Measurements from ENCODE around the gene HOXB5.

The HOXB5 gene

DNA sequence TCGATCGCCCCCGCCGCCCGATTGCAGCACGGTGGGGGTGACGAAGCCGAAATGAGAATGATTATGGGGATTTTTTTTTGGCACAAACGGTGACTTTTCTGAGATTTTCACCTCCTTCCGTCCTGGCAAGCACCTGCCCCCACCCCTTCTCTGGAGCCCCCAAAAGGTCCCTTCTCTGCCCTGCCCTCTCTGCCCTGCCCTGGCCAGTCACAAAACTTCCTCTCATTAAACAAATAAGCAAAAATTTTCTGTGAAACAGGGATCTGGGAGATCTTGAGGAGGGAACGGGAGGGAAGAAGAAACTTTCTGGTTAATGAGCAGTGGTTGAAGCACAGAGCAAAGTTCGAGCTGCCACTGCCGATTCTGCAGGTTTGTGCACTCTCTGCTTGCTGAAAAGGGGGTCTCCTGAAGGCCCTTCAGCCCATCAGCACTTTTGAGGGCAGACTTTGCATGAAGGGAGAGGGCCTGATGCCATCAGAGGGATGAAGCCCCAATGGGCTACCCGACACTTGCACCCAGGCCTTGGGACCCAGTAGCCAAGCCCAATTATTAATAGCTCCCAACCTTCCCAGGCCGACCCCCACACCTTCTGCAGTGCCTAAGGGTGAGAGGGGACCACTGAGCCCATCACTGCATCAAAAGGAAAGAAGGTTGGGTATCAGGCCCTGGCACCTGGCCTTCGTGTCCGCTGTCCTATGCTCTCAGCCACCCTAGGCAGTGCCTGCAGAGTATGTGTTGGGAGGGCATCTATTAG, 22.6 kb upstream of the HOXB5 start:
- no peak for DNase-seq

DNA sequence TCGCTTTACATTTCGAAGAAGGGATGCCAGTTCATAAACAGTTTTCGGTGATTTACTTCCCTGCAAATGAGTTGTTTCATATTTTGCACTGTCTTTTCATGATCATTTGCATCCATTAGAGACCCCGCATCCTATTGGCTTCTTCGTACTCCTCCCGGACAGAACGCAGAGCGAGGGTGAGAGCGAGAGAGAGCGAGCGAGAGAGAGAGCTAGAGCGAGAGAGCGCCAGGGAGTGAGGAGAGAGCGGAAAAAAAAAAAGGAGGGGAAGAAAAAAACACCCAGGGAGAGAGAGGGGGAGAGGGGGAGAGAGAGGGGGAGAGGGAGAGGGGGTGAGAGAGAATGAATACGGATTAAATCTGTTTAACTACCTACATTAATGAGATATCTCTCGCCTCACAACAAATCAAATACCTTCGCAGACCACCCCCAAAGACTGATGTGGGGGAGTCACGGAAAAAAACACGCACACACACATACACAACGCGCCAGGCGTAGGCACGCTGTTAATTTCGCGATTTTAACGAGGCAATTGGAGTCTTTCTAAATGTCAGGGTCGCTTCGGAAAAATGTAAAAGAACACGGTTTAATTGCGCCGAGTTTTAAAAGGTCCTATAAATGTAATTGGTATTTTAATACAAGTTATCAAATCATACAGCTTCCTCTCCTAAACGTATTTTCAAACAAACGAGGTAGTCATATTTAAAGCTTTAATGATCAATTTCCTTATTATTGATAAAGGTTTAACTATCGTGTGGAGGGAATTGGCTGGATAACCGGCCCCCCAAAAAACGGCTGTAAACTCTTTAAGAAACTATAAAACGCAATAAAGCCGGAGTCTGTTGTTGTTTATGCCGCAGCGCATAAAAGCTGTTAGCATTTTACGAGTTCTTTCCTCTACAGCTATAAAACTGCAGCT, 21.7 kb upstream of the HOXB5 start, which contains the start of gene HOXB8:
Gene HOXB8 (minus strand): TSS at position 246 of the 916 bp plus-strand sequence. CDS start 588 bp downstream, outside the sequence.
- no peak for DNase-seq

DNA sequence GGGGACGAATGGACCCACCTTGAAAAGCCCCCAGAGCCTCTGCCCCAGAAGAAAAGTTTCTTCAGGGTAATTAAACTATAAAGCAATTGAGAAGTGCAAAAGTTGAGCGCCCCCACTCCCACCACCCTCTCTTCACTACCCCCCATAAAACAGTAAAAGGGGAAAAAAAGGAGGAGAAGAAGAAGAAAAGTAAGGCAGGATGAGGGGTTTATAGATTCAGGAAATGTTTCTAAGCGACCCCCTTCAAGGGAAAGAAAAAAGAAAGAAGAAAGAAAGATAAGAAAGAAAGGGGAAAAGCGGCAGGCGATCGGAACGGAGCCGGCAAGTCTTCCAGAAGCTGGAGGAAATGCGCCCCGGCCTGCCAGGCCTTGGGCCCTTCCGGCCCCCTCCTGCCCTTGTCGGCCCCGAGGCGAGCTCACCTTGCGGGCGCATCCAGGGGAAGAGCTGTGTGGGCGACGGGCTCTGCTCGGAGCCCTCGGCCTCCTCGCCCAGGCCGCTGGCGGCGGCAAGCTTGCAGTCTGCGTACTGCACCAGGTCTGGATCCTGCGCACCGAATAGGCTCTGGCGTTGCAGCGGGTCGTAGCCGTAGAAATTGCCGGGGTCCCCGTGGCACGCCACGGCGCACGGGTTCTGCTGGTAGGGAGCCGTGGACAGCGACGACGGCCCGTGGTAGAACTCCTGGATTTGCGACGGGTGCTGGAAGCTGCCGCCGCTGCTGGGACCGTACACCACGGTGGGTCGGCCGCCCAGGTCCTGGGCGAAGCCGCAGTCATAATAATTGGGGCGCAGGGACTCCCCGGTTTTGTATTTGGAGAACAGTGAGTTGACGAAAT, 20.5 kb upstream of the HOXB5 start:
- DNase-seq = peak; percentile 73

DNA sequence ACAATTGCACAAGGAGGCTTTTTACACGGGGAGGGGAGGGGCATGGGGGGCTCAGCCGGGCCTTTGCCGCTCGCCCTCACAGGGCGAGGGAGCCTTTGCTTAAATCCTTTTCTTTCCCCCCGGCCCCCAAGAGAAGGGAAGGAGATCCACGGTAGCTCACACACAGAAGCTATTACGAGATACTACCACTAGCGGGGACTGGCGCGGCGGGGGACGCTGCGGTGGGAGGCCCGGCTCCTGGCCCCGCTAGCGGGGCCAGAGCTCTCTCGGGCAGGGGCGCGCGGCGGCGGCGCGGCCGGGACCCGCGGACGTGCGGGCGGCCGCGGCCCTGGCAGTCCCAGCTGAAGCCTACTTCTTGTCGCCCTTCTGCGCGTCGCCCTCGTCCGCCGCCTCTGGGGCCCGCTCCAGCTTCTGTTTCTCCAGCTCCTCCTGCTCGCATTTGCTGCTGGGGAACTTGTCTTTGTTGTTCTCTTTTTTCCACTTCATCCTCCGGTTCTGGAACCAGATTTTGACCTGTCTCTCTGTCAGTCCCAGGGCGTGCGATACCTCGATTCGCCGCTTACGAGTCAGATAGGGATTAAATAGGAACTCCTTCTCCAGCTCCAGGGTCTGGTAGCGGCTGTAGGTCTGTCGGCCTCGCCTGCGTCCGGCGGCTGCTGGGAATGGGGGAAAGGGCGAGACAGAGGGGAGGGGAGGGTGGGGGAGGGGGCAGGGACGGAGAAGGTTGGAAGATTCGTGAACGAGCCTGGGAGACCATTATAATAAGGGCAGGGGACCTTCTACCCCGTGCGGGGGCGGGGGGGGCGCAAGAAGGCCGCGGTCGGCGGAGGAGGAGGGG, 19.5 kb upstream of the HOXB5 start:
- DNase-seq = peak; percentile 82

DNA sequence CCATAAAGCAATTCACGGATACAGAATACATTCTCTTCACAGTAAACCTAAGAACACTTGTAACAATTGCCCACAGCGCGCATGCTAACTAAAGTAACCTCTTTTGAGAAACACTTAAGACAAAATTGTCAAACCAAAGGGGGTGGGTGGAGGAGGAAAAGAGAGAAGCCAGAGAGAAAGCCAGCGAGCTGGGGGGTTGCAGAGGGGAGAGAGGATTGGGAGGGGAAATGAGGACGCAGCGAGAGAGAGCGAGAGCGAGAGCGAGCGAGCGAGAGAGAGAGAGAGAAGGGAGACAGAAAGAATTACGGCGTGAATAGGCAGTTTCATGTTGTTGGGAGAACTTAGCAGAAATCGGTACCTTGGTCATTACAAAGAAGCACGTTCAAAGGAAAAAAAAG, 18.9 kb upstream of the HOXB5 start:
- DNase-seq = no peak

DNA sequence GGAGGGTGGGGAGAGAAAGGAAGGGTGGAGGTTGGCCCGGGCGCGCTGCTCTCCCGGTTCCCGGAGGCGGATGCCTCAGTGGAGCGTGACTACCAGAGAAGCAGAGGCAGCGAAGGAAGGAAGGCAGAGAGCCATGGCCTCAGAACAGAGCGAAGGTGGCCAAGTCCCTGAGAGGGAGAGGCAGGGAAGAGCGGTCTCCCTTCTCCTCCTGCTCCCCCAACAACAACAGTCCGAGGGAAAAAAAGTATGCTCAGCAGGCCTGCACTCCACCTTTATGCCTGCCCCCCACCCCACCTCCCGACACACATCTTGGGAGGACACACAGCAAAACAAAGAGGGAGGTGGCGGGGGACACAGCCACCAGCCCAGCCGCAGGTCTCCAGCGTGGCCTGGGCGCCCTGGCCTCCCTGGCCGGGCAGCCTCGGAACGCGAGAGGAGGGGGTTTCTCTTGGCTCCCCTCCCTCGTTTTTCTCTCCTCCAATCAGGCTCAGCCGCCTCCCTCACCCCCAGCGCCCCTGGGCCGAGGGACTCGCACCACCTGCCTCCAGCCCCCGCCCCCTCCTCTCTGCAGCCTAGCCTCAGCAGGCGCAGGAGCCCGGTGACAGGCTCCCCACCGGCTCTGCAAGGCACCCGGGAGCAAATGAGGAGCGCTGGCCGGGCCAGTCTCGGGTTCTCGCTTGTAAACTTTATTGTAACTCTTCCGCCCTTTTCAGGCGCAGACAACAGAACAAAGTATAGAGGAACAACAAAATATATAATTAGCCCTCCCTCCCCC, 18.3 kb upstream of the HOXB5 start:
- no peak for DNase-seq

DNA sequence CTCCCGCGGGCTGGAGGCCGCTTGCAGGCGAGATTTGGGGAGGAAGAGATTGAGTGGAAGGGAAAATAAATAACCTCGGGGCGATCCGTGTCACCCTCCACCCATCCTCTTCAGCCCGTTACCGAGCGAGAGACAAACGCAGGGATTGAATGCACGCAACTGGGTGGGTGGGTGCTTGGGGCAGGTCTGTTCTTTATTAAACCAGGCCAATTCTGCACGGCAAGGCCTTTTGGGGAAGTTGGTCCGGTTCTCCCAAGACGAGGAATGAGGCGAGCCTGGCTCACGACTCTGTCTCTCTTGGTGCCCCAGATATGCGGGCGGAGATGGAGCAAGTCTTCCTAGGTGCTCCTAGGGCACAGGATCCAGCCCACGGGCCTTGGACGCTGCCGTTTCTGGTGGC, 17.6 kb upstream of the HOXB5 start:
- no peak for DNase-seq

DNA sequence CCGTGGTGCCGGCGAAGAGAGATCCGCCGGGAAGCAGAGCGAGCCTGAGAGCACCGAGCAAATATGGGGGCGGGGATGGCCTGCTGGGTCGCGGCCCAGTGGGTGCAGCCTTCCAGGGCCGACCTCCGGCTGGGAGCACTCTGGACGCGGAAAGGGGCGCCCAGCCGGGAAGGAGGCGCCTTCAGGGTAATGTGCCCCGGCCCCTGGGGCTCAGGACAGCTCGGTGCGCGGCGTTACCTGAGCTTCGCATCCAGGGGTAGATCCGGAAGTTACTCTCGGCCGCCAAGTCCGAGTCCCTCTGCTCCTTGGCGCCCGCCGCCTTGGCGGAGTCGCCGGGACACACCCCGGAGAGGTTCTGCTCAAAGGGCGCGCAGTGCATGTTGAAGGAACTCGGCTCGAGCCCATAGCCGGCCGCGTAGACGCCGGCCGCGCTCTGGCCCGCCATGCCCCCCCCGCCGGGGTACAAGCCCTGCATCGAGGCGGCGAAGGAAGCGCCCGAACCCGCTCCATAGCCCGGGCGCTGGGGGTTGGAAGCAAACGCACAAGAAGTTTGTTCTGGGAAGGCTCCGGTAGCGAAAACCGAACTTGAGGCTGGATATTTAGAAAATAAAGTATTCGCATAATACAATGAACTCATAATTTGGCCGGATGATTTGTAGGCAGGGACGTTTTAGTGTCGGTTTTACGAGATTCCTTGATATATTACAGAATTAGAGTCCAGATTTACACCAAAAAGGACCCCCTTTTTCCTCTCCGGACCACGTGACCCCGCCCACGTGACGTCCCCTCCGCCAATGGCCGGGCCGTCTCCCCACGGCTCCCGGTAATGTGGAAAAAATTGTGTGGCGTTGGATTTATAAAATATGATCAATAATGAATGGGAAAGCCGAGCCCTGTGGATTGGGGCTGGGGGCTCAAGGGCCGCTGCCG, 17.0 kb upstream of the HOXB5 start, which contains the start of gene HOXB7:
Gene HOXB7 (minus strand): TSS at position 736 of the 930 bp plus-strand sequence. CDS start 99 bp downstream, at position 637.
- peak; percentile 88 for DNase-seq

DNA sequence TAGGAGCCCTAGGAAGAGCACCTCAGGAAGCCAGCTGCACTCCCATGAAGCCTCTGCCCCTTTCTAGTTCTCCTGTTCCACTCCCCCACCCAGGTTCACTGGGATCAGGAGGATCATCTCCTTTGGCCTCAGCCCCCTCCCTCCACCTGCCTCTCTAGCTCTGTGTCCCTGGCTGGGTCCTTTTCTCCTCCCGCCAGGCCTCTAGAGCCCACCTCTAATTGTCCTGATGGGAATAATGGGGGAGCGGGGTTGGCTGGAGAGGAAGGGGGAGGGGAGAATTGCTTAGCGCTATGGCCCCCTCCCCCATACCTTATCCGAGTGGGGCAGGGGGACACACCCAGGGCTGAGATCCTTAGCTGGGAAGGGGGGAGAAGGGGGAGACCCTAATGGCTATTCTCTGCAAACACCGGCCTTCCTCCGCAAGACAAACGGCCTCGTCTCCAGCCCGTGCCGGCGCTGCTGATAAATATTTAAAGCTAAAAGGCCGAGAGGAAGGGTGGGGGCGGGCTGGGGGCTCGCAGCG, 16.2 kb upstream of the HOXB5 start:
- DNase-seq = no peak

DNA sequence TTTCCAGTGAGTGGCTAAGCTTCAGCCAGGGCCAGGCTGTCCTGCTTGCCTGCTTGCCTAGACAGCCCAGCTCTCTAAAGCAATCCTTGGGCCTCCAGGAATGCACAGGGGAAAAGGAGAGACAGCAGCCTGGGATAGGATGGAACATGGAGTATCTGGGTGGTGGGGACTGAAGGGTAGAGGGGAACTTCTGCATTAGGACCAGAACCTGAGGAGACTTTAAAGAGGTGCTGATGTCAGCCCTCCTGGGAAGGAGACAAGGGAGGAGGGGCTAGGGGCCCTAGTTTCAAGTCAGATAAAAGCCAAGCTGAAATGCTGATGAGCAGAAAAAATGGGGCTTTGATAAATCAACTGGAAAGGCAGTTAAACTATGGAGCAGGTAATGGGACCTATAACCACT, 15.5 kb upstream of the HOXB5 start:
- DNase-seq = no peak

DNA sequence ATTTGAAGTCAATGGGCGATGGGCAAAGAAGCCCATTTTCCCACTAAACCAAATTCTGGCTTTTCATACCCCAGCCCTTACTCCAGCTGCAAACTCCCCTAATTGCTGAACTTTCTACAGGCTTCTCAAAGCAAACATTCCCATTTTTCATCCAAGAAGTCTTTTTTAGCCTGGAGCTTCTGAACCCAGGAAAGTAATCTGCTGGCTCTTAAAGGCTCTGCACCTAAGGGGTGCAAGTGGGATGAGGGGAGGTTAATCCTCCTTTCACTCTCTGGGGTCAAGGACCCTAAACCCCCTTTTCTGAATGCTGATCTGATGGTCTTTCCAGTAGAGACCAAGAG, 14.9 kb upstream of the HOXB5 start:
- no peak for DNase-seq

DNA sequence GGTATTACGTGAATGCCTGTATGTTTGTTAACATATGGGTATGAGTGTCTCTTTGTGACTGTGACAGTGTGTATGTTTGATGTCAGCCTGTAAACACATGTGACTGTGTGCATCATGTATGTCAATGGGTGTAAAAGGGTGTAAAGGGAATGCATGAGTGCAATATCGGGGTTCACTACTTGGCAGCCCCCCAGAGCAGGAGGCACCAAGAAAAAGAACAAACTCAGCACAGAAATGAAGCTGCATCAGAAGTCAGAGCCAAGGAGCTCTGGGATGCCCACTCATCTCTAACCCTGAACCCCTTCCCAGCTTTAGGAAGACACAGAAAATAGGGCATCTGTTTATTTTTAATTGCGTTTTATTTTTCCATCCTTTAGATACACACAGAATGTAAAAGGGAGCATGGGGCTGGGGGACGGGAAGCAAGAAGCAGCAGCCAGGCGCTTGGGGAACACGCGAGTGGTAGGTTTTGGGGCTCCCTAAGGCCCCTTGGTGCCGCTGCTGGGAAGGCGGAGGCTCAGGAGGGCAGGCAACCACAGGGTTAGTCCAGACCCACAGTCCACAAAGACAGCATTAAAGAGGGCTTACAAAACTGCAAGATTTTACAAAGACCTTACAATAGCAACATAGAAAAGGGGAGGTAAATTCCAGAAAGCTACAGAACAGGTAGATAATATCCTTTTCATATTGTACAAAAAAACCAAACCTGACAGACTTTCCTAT, 13.5 kb upstream of the HOXB5 start:
- DNase-seq = no peak

DNA sequence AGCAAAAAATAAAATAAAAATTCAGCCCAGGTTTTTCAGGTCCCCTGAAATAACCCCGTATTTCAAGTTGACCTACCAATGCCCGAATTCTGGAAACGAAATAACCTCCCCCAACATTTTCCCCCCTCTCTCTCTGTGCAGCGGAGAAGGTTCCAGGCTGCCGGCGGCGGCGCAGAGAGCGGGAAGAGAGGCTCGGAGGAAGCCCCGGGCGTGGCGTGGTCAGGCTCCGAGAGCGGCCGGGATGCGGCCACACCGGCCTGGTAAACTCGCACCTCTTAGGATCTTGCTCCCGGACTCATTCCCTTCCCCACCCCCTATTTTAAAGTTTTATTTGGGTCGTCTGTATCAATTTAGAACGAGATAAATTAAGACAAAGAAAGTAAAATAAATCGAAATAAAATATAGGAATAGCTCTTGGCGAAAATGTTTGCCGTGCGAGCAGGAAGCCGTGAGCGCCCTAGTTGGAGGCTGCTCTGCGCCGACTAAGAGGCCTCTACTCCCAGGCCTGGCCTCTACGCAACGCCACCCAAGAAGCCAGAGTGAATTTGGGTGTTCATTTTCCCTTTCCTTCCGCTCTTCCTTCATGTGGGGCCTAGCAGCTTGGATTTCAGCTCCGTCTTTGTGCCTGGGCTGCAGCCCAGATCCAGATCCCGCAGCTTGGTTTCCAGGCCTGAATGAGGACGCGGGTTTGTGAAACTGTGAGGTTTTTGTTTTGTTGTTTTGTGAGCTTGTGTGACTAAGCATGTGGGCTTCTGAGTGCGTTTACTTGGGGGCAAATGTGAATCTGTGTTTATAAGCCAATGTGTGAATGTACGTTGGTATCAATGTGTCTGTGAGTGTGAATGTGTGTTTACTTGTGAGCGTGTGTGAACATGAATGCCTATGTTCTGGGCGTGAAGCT, 12.7 kb upstream of the HOXB5 start:
- no peak for DNase-seq

DNA sequence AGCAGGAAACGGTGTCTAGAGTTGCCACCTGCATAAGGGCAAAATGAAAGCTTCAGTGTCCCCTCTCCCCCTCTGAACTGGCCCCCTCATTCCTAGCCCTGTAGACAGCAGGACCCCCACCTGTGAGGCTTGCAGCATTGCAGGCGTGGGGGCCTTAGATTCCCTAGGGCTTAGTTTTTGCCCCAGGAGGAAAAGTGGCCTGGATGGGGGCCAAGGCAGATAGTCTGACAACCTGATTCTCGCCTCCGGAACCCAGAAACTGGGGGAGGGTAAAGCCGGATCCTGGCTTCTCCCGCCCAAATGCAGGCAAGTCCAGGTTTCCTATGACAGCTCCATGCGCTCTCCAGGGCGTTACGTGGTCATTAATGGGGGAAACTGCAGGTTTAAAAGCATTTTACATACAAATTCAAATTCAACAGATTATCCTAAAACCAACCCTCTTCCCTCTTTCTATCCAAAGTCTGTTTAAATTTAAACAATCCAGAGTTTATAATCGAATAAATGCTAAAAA, 11.9 kb upstream of the HOXB5 start:
- no peak for DNase-seq

DNA sequence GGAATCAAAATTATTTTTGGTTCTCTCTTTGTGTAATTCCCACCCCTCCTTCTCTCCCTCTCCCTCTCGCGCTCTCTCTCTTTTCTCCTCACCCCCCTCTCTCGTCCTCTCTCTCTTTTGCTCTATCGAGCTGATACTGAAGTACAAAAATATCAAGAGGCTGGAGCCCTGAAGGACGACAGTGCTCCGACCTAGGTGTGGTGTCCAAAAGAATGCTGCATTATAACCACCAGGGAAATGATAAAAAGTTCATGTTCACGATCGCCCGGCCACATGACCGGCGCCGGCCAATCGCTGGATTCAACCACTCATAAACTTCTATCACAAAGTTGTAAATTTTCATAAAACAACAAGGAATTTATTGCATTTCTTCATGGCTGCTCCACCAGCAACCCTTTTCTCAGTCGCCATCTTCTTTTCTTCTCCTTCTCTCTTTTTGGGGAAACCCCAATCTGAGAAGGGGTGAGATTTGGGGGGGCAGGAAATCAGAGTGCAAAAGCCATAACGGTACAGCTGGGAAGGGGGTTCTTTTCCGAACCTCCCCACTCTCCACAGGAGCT, 11.3 kb upstream of the HOXB5 start, which contains the start of gene HOXB6:
Gene HOXB6 (minus strand): TSS at position 217 of the 560 bp plus-strand sequence. CDS start 6,836 bp downstream, outside the sequence.
- DNase-seq = no peak

DNA sequence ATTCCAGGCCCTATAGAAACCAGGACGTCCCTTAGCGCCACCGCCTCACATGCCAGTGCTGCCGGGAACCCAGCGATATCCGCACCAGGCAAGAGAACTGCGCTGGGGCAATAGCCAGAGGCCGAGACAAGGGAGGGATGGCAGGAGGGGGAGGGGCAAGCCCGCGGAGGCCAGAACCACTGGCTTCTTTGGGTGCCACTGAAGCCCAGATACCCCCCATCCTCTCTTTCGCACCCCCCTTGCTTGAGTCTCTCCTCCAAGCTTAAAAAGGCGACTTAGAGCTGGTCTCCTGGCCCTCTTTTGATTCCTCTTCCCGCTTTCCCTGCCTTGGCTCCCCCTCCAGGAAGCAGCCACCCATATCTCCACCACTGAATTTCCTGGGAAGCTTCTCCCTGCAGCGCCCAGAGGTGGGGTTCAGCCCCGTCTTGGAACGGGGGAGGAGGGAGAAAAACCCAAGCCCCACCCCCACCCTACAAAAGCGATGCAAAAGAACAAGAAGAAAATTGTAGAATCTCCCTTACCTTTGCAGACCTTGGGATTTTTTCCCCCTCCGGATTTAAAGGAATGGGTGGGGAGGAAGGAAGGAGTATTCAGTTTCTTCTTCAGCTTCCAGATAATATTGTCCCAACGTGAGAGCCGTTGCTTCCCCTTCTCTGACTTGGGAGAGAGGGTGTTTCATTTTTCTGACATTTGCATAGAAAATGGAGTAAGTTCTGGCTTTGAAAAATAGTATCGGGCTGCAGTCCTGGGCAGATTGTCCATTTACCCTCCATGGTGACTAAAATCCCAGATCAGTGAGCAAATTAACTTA, 10.6 kb upstream of the HOXB5 start:
- DNase-seq = no peak

All from activated effector memory CD4-positive, alpha-beta T cell treated with anti-CD3 and anti-CD28 coated beads, Interleukin-2, amount 50 U/mL, for 16 hours (primary cell).